ENCODE measurements around the gene IL18BP.

The IL18BP gene

DNA sequence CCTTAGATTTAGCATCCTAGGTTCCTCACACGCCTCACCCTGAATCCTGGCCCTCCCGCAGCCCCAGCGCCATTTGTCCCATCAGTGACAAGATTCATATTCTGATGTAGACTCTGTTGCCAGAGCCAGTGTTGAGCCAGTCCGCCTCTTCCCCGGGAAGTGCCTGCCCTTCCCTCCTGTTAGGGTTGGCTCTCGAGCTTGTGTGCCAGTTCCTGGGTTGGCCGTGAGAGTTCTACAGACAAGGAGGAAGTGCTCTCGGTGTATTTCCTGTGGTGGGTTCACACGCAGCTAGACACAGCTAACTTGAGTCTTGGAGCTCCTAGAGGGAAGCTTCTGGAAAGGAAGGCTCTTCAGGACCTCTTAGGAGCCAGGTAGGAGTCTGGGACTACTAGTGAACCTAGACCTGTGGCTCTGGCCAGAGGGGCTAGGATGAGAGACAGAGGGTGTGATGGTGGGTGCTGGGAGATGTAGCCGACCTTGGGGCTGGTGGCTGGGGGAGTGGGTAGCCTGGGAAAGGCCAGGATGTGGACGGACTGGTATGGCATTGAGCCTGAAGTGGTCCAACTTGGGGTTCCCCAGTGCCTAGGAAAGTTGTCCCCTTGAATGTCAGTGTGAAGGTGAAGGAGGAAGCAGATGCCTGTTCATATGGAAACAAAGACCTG lies at the start of gene IL18BP:
IL18BP (plus strand) TSS at position 261 of the 662 bp plus-strand sequence. CDS start 1,076 bp downstream, outside the sequence.
- H3K27me3 Mint-ChIP-seq: no peaks in the 10 kb centered on the region
- peaks cover 20% of the 10 kb centered on the region for H3K4me1 Mint-ChIP-seq
- no peak for ATAC-seq
- H3K27ac Mint-ChIP-seq: peak within 1 kb of the TSS; percentile 81
- DNase-seq: no peak
- H3K9me3 Mint-ChIP-seq: no peaks in the 10 kb centered on the region
- peak within 1 kb of the TSS; percentile 41 for H3K4me3 Mint-ChIP-seq
- peaks cover 19% of the 10 kb centered on the region for H3K36me3 Mint-ChIP-seq (ENCODE audit: low read depth)

DNA sequence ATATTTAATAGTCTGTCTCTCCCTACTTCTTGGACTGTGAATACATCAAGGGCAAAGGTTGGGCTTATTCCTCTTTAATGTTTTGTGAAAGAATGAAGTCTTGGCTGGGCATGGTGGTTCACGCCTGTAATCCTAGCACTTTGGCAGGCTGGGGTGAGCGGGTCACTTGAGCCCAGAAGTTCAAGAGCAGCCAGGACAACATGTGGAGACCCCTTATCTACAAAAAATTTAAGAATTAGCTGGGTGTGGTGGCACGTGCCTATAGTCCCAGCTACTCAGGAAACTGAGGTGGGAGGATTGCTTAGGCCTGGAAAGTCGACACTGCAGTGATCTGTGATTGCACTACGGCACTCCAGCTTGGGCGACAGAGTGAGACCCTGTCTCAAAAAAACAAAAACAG lies 49.7 kb upstream of the IL18BP start:
- Mint-ChIP-seq H3K27ac (no peak overlapping the region), H3K4me3 (no peak overlapping the region), H3K27me3 (no peaks in the 10 kb centered on the region), H3K36me3 (ENCODE audit: low read depth) (peaks cover 19% of the 10 kb centered on the region), H3K4me1 (peaks cover 20% of the 10 kb centered on the region), H3K9me3 (no peaks in the 10 kb centered on the region)
- no peak for DNase-seq
- ATAC-seq: no peak

DNA sequence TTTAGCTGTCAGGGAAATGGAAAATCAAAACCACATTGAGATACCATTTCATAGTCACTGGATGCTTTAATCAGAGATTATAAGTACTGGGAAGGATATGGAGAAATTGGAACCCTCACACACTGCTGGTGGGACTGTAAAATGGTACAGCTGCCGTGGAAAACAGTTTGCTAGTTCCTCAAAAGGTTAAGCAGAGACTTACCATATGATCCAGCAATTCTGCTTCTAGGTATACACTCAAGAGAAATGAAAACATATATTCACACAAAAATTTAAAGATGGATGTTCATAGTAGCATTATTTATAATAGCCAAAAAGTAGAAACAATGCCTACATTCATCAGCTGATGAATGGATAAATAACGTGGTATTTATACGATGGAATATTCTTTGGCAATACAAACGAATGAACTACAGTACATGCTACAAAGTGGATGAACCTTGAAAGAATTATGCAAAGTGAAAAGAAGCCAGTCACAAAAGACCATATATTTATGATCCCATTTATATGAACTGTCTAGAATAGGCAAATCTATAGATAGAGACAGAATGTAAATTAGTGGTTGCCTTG lies 46.9 kb upstream of the IL18BP start:
- Mint-ChIP-seq H3K36me3 (ENCODE audit: low read depth) (peaks cover 11% of the 10 kb centered on the region), H3K27ac (no peak overlapping the region), H3K4me3 (no peak overlapping the region), H3K4me1 (peaks cover 20% of the 10 kb centered on the region), H3K9me3 (no peaks in the 10 kb centered on the region), H3K27me3 (no peaks in the 10 kb centered on the region)
- DNase-seq: no peak
- ATAC-seq: no peak

DNA sequence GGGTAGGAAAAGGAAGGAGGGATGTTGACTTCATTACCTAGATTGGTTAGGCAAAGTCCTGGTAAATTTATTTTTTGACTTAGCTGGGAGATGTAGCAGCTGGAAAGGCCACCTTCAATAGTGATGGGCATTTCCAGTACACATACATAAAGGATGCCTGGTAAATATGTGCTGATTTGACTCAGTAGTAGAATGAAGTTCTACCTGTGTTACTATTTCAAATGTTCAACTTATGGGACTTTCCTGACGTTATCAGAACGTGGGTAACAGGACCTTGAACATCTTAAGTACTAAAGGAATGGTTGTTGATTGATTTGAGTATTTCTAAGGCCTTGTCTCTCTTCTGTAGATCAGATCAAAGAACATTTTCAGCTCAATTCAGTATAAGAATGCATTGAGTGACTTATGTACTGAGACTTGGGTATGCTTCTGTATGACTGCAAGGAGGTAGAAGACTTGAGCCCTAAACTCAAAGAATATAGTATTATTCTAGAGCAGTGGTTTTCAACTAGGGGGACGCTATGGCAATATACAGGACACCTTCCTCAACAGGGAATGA lies 42.7 kb upstream of the IL18BP start:
- H3K4me1 Mint-ChIP-seq: peaks cover 14% of the 10 kb centered on the region

DNA sequence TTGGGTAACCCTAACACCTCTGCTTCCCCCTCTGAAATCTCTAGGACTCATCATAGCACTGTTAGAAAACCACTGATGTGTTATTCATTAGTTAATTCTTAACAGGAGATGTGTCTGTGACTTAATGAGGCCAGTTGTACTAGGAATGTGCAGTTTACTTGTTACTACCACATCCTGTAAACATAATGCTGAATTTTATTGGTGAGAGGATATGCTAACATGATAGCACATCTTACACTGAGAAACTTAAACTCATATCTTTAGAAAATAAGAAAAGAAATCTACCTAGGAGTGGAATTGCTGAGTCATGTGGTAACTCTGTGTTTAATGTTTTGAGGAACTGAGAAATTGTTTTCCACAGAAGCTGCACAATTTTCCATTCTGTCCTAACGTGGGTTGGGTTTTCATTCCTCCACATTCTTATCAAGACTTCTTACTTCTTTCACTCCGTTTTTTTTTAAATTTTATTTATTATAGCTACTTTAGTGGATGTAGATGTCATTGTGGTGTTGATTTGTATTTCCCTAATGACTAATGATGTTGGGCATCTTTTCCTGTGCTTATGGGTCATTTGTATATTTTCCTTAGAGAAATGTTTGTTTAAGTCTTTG lies 36.2 kb upstream of the IL18BP start:
- peaks cover 4% of the 10 kb centered on the region for H3K9me3 Mint-ChIP-seq
- peak overlapping the region; percentile 40 for H3K4me3 Mint-ChIP-seq
- H3K27me3 Mint-ChIP-seq: no peaks in the 10 kb centered on the region
- peaks cover 23% of the 10 kb centered on the region for H3K4me1 Mint-ChIP-seq
- peaks cover 40% of the 10 kb centered on the region for H3K36me3 Mint-ChIP-seq (ENCODE audit: low read depth)
- DNase-seq (no peak), ATAC-seq (peak; percentile 86)
- H3K27ac Mint-ChIP-seq: peak overlapping the region; percentile 85

More for the DNA sequence above, 42.7 kb upstream of the IL18BP start:
- Mint-ChIP-seq H3K36me3 (ENCODE audit: low read depth) (peaks cover 17% of the 10 kb centered on the region), H3K27me3 (no peaks in the 10 kb centered on the region), H3K27ac (no peak overlapping the region), H3K4me3 (no peak overlapping the region), H3K9me3 (peaks cover 2% of the 10 kb centered on the region)
- no peak for DNase-seq
- ATAC-seq: no peak

DNA sequence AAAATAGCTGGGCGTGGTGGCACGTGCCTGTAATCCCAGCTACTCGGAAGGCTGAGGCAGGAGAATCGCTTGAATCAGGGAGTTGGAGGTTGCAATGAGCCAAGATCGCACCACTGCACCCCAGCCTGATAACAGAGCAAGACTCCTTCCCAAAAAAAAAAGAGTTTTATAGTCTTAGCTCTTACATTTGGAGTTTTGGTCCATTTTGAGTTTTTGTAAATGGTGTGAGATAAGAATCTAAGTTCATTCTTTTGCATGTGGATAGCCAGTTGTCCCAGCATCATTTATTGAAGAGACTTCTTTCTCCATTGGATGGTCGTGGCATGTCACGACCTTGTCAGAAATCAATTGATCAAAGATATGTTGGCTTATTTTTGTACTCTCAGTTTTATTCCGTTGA lies 35.2 kb upstream of the IL18BP start:
- no peak for DNase-seq
- no peak overlapping the region for H3K27ac Mint-ChIP-seq
- H3K9me3 Mint-ChIP-seq: peaks cover 4% of the 10 kb centered on the region
- peaks cover 23% of the 10 kb centered on the region for H3K4me1 Mint-ChIP-seq
- ATAC-seq: no peak
- H3K27me3 Mint-ChIP-seq: no peaks in the 10 kb centered on the region
- no peak overlapping the region for H3K4me3 Mint-ChIP-seq
- peaks cover 37% of the 10 kb centered on the region for H3K36me3 Mint-ChIP-seq (ENCODE audit: low read depth)

DNA sequence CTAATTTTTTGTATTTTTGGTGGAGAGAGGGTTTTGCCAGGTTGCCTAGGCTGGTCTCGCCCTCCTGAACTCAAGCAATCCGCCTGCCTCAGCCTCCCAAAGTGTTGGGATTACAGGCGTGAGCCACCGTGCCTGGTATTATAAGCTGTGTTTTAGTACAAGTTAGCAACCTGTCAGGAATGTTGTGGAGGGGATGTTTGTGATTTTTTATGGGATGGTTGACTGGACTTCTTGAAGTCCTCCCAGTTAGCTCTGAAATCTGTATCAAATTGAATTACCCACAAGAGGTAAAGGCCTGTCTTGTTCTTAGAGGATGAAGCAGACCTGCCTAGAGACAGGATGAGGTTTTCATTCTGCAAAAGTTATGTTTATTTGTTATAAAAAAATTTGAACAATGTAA lies 34.1 kb upstream of the IL18BP start:
- Mint-ChIP-seq H3K27me3 (no peaks in the 10 kb centered on the region), H3K4me1 (peaks cover 23% of the 10 kb centered on the region), H3K4me3 (no peak overlapping the region), H3K9me3 (peaks cover 4% of the 10 kb centered on the region), H3K27ac (no peak overlapping the region), H3K36me3 (ENCODE audit: low read depth) (peaks cover 37% of the 10 kb centered on the region)
- ATAC-seq: no peak
- no peak for DNase-seq

DNA sequence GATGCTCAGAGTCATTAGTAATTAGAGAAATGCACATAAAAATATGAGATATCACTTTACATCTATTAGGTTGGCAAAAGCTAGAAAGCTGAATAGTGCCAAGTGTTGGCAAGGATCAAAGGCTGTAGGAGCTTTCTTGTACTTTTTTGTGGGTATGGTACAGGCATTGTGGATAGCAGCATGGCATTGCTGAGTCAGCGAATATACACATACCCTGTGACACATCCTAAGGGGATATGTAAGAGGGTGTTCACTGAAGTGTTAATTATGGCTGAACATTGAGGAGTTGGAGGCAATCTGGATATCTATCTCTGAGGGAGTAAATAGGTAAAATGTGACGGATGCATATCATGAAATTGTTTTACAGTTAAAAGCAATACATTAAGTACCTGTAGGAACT lies 27.0 kb upstream of the IL18BP start:
- no peak overlapping the region for H3K27ac Mint-ChIP-seq
- peaks cover 6% of the 10 kb centered on the region for H3K36me3 Mint-ChIP-seq (ENCODE audit: low read depth)
- H3K4me3 Mint-ChIP-seq: no peak overlapping the region
- peaks cover 8% of the 10 kb centered on the region for H3K4me1 Mint-ChIP-seq
- H3K27me3 Mint-ChIP-seq: no peaks in the 10 kb centered on the region
- H3K9me3 Mint-ChIP-seq: no peaks in the 10 kb centered on the region
- no peak for DNase-seq
- ATAC-seq: no peak

DNA sequence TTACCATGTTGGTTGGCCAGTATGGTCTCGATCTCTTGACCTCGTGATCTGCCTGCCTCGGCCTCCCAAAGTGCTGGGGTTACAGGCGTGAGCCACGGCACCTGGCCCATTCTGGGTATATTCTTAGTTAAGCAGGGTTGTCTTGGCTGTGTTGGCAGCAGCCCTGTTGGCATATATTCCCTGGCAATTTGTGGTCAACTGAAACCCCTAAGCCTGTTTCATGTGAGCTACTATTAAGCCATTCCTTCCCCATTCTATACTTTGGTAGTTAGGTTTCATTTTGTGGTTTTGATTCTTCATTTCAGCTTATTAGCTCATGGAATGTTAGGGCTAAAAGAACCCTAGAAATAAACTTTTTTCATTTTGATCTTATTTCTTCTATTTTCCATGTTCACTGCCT lies 22.2 kb upstream of the IL18BP start:
- Mint-ChIP-seq H3K27ac (no peak overlapping the region), H3K9me3 (no peaks in the 10 kb centered on the region), H3K27me3 (no peaks in the 10 kb centered on the region)

DNA sequence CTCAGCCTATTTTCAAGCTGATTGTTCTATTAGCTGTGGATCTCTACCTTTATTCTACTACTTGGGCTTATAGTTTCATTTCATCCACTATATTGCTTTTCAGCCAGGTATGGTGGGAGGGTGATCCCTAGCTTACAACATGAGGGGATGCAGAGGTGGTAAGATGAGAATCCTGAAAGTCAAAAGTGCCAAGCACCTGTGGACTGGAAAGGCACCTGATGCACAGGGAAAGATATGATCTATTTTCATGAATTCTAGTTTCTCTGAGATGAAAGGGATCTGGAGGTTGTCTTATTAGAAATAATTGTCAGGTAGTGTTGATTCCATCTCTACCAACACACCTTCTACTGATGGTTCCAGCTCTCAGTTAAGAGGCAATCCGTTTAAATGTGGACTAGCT lies 21.6 kb upstream of the IL18BP start:
- no peak overlapping the region for H3K27ac Mint-ChIP-seq
- DNase-seq (no peak), ATAC-seq (no peak)
- no peaks in the 10 kb centered on the region for H3K27me3 Mint-ChIP-seq
- H3K36me3 Mint-ChIP-seq (ENCODE audit: low read depth): peaks cover 4% of the 10 kb centered on the region
- no peaks in the 10 kb centered on the region for H3K9me3 Mint-ChIP-seq
- peaks cover 3% of the 10 kb centered on the region for H3K4me1 Mint-ChIP-seq
- no peak overlapping the region for H3K4me3 Mint-ChIP-seq

More for the DNA sequence above, 22.2 kb upstream of the IL18BP start:
- no peak overlapping the region for H3K4me3 Mint-ChIP-seq
- peaks cover 3% of the 10 kb centered on the region for H3K4me1 Mint-ChIP-seq
- DNase-seq (no peak), ATAC-seq (no peak)
- peaks cover 6% of the 10 kb centered on the region for H3K36me3 Mint-ChIP-seq (ENCODE audit: low read depth)

DNA sequence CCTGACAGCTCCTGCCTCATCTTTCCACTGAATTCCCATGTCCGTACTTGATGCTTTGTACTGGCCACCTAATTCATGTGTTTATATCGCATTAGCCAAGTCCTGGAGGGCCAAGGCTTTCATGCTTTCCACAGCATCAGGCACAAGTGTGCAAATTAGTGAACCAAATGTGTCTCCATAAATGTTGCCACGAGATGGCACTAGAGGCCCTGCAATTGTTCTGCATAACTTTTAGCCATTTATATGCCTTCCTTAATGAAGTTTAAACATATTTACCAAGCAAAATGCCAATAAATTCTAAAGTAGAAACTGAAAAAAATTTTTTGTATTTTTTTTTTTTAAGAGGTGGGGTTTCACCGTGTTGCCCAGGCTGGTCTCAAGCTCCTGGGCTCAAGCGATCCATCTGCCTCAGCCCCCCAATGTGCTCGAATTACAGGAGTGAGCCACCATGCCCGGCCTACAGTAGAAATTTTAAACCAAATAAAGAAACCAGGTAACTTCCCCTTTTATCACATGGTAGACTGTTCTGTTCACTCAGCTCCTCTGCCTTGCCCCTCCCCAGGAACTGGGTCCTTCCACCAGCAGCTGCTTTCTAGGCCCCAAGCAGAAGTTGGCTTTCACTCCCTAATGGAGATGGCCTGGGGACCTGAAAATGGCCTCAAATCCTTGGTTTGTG lies 20.8 kb upstream of the IL18BP start:
- H3K27ac Mint-ChIP-seq: no peak overlapping the region
- peaks cover 3% of the 10 kb centered on the region for H3K4me1 Mint-ChIP-seq
- H3K27me3 Mint-ChIP-seq: no peaks in the 10 kb centered on the region
- peak; percentile 51 for DNase-seq
- no peak overlapping the region for H3K4me3 Mint-ChIP-seq
- H3K36me3 Mint-ChIP-seq (ENCODE audit: low read depth): peaks cover 6% of the 10 kb centered on the region
- no peak for ATAC-seq
- no peaks in the 10 kb centered on the region for H3K9me3 Mint-ChIP-seq

DNA sequence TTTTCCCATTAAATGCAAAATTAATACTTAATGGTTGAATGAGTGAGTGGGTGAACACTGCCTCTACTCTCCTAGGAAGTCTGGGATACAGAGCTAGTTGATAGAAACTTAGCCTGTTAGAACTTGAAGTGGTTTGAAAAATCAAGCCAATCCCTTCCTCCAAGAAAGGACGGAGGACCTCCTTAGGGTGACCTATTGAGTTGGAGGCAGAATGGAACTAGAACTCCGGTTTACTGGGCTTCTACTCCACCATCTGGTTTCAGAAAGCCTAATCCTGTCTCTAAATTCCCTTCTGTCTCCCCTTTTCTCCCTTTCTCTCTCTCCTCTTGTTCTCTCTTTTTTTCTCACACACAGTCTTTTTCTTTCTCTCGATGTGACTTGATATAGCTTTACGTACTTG lies 19.6 kb upstream of the IL18BP start:
- no peak for ATAC-seq
- Mint-ChIP-seq H3K36me3 (ENCODE audit: low read depth) (peaks cover 9% of the 10 kb centered on the region), H3K27me3 (no peaks in the 10 kb centered on the region), H3K27ac (no peak overlapping the region), H3K9me3 (no peaks in the 10 kb centered on the region), H3K4me3 (no peak overlapping the region), H3K4me1 (peaks cover 3% of the 10 kb centered on the region)
- no peak for DNase-seq

DNA sequence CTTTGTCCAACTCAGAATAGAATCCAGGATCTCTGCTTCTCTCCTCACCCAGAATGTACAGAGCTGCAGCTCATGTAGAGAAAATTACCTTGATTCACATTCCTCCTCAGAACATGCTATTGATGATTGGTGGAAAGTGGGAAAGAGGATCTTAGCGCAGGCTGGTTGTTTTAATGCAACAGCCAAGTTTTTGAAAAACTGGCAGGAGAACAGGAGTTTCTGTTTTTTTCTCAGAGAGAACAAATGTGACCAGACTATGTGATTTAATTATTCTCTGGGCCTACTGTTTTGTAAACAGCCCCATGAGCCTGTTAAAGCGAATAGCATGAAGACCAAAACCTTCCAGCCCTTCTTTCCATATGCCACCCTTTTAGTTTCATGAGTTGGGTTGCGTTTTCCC lies 19.1 kb upstream of the IL18BP start:
- Mint-ChIP-seq H3K27ac (no peak overlapping the region), H3K4me1 (peaks cover 3% of the 10 kb centered on the region), H3K27me3 (no peaks in the 10 kb centered on the region), H3K36me3 (ENCODE audit: low read depth) (peaks cover 9% of the 10 kb centered on the region), H3K9me3 (no peaks in the 10 kb centered on the region), H3K4me3 (no peak overlapping the region)
- DNase-seq (no peak), ATAC-seq (no peak)

DNA sequence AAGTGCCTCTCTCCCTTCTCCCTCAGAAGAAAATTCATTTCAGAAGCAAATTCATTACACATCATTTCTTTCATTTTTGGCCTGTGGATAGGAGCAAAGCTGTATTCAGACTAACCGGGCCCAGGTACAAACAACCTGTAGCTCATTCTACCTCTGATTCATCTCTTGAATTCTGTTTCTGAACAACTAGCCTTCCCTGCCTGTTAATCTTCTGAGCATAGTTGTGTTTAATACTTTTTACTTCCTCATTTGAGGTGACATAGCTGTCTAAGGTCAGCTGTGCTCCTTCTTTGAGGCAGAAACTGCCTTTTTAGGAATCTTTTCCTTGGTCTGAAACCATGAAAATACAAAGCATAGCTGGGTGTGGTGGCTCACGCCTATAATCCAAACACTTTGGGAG lies 12.6 kb upstream of the IL18BP start:
- H3K4me3 Mint-ChIP-seq: no peak overlapping the region

More for the DNA sequence above, 12.6 kb upstream of the IL18BP start:
- DNase-seq (no peak), ATAC-seq (no peak)
- Mint-ChIP-seq H3K4me1 (peaks cover 2% of the 10 kb centered on the region), H3K27me3 (no peaks in the 10 kb centered on the region), H3K27ac (no peak overlapping the region), H3K9me3 (no peaks in the 10 kb centered on the region), H3K36me3 (ENCODE audit: low read depth) (peaks cover 14% of the 10 kb centered on the region)
